Measurements from ENCODE around the gene MIEF1. TPM values are rescaled to one million over a fixed set of nuclear protein-coding genes. Genes with fewer than 3 reads are reported as not detected.
A peak's percentile ranks its signal among the peaks of the same experiment; 100 is the strongest.

The MIEF1 gene
- total RNA-seq, 1 donor from 2014 or later = 32.4 TPM

GRCh38 chr22:39457198-39457555 is 44.9 kb upstream of the MIEF1 start:
- Mint-ChIP-seq H3K4me1 (ENCODE audit: low read depth) (peaks cover 21% of the 10 kb centered on the region), H3K4me3 (ENCODE audit: low read depth) (no peak overlapping the region), H3K27ac (no peak overlapping the region), H3K36me3 (ENCODE audit: insufficient read depth) (no peaks in the 10 kb centered on the region), H3K27me3 (peaks cover 6% of the 10 kb centered on the region), H3K9me3 (ENCODE audit: low read depth) (no peaks in the 10 kb centered on the region)
- TF ChIP-seq CTCF (IDR thresholded peaks at IDR 0.05; ENCODE audit: unreplicated experiment) = no peak
- DNase-seq (ENCODE audit: low spot score, unreplicated experiment) = no peak

GRCh38 chr22:39457556-39458443 is 44.3 kb upstream of the MIEF1 start:
- H3K27me3 Mint-ChIP-seq = peaks cover 6% of the 10 kb centered on the region
- no peak for TF ChIP-seq CTCF (IDR thresholded peaks at IDR 0.05; ENCODE audit: unreplicated experiment)
- no peaks in the 10 kb centered on the region for H3K9me3 Mint-ChIP-seq (ENCODE audit: low read depth)
- H3K4me3 Mint-ChIP-seq (ENCODE audit: low read depth) = peak overlapping the region; percentile 82
- H3K36me3 Mint-ChIP-seq (ENCODE audit: insufficient read depth) = no peaks in the 10 kb centered on the region
- DNase-seq (ENCODE audit: low spot score, unreplicated experiment) = no peak
- H3K4me1 Mint-ChIP-seq (ENCODE audit: low read depth) = peaks cover 23% of the 10 kb centered on the region
- H3K27ac Mint-ChIP-seq = peak overlapping the region; percentile 56

GRCh38 chr22:39458444-39459083 is 43.5 kb upstream of the MIEF1 start:
- DNase-seq (ENCODE audit: low spot score, unreplicated experiment) = no peak
- Mint-ChIP-seq H3K27ac (no peak overlapping the region), H3K4me3 (ENCODE audit: low read depth) (peak overlapping the region; percentile 82), H3K27me3 (peaks cover 6% of the 10 kb centered on the region), H3K36me3 (ENCODE audit: insufficient read depth) (no peaks in the 10 kb centered on the region), H3K4me1 (ENCODE audit: low read depth) (peaks cover 23% of the 10 kb centered on the region), H3K9me3 (ENCODE audit: low read depth) (no peaks in the 10 kb centered on the region)
- TF ChIP-seq CTCF (IDR thresholded peaks at IDR 0.05; ENCODE audit: unreplicated experiment) = no peak

GRCh38 chr22:39459681-39460080 is 42.4 kb upstream of the MIEF1 start:
- Mint-ChIP-seq H3K27ac (no peak overlapping the region), H3K4me1 (ENCODE audit: low read depth) (peaks cover 14% of the 10 kb centered on the region), H3K4me3 (ENCODE audit: low read depth) (peak overlapping the region; percentile 50), H3K27me3 (peaks cover 5% of the 10 kb centered on the region), H3K9me3 (ENCODE audit: low read depth) (no peaks in the 10 kb centered on the region), H3K36me3 (ENCODE audit: insufficient read depth) (no peaks in the 10 kb centered on the region)
- no peak for TF ChIP-seq CTCF (IDR thresholded peaks at IDR 0.05; ENCODE audit: unreplicated experiment)
- no peak for DNase-seq (ENCODE audit: low spot score, unreplicated experiment)

GRCh38 chr22:39462443-39463221 is 39.5 kb upstream of the MIEF1 start:
- no peak for DNase-seq (ENCODE audit: low spot score, unreplicated experiment)
- TF ChIP-seq CTCF (IDR thresholded peaks at IDR 0.05; ENCODE audit: unreplicated experiment) = peak; percentile 21
- Mint-ChIP-seq H3K27me3 (no peaks in the 10 kb centered on the region), H3K9me3 (ENCODE audit: low read depth) (no peaks in the 10 kb centered on the region), H3K4me3 (ENCODE audit: low read depth) (no peak overlapping the region), H3K27ac (peak overlapping the region; percentile 67), H3K36me3 (ENCODE audit: insufficient read depth) (no peaks in the 10 kb centered on the region), H3K4me1 (ENCODE audit: low read depth) (peaks cover 10% of the 10 kb centered on the region)
